ENCODE results near the gene AQP6.
A peak's percentile ranks its signal among the peaks of the same experiment; 100 is the strongest.

Gene AQP6

GRCh38 chr12:49979791-49980190, 7.0 kb downstream of the AQP6 start:
- TF ChIP-seq CTCF (IDR thresholded peaks at IDR 0.05; ENCODE audit: low read depth, low read length): no peak
- Histone ChIP-seq H3K9me3 (ENCODE audit: severe bottlenecking) (no peaks in the 10 kb centered on the region), H3K27me3 (ENCODE audit: insufficient read depth, low read depth, severe bottlenecking) (no peaks in the 10 kb centered on the region), H3K27ac (peak overlapping the region; percentile 65), H3K36me3 (no peaks in the 10 kb centered on the region), H3K4me3 (ENCODE audit: low read depth, low read length) (no peak overlapping the region; the same call in 1 of the 2 replicates)
- no peak for DNase-seq

DNA sequence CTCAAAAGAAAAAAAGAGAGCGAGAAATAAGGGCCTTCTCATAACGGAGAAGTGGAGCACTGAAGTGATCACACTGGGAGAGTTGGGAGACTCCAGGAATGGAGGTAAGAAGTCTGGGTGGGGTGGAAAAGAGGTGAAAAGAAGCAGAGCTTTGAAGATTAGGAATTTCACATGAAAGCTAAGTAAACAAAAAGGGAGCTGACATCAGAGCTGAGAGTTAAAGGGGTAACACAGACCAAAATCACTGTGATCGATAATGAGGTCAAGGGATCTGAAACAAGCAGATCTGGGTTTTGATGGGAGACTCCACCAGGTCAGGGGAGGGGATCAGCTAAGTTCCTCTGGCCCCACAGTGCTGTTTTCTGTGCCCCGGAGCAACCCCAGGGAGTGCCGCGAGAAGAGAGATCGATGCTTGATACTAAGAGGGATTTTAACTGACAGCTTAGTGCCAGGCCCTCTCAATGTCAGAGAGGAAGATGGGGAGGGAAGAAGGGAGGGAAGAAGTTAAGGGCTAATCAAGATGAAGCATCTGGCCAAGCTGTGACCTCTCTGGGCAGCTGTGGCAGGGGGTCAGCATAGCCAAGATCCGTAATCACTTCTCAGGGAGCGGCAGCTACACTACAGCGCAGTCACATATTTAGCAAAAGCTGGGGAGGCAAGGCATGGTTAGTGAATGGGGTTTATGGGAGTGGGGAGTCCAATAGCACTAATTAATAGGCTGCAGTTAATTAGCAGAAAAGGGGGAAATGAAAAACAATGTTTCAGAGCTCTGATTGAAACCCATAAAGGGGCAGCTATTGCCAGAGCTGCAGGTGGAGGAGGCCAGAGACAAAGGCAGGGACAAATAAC, 8.0 kb downstream of the AQP6 start:
- Histone ChIP-seq H3K4me3 (ENCODE audit: low read depth, low read length) (no peak overlapping the region), H3K27ac (peak overlapping the region; percentile 65), H3K36me3 (no peaks in the 10 kb centered on the region), H3K27me3 (ENCODE audit: insufficient read depth, low read depth, severe bottlenecking) (no peaks in the 10 kb centered on the region), H3K9me3 (ENCODE audit: severe bottlenecking) (no peaks in the 10 kb centered on the region)
- peak; percentile 89 for DNase-seq
- TF ChIP-seq CTCF (IDR thresholded peaks at IDR 0.05; ENCODE audit: low read depth, low read length): no peak

DNA sequence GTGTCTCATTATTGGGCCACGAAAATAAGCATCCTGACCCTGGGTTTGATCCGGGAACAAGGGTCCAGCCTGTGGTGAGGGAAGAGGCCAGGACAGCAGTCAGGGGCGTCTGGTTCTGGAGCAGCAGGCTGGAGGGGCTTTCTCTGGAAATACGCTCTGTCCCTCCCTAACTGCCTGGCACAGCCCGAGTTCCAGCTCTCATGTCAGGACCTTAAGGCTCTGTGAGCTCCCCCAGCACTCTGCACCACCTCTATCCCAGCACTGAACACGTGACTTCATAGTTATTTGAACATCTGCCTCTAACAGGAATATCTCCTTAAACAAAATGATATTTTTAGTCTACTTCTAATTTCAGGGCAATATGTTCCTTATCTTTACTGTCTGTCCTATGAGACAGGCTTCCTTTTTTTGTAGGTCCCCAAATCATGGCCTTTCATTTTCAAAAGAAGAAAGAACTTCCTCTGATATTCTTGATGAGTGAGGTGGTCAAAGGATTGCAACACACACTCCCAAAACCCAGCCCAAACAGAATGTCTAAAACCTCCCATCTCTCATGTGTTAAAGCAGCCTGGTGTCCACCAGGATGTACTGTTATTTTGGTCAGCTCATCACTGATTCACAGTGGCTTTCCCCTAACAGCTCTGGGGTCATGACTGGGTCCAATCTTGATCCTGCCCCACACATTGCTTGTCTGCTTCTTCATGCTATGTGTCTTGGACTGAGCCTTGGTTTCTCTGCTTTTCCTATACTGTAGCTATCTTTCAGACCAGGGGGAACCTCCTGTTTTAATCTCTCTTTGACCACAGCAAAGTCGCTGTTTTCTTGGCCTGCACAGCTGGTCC, 9.7 kb downstream of the AQP6 start:
- Histone ChIP-seq H3K4me3 (ENCODE audit: low read depth, low read length) (no peak overlapping the region), H3K9me3 (ENCODE audit: severe bottlenecking) (no peaks in the 10 kb centered on the region), H3K36me3 (peaks cover 3% of the 10 kb centered on the region; the same call in 1 of the 2 replicates), H3K27me3 (ENCODE audit: insufficient read depth, low read depth, severe bottlenecking) (no peaks in the 10 kb centered on the region), H3K27ac (no peak overlapping the region)
- TF ChIP-seq CTCF (IDR thresholded peaks at IDR 0.05; ENCODE audit: low read depth, low read length): no peak
- DNase-seq: no peak

DNA sequence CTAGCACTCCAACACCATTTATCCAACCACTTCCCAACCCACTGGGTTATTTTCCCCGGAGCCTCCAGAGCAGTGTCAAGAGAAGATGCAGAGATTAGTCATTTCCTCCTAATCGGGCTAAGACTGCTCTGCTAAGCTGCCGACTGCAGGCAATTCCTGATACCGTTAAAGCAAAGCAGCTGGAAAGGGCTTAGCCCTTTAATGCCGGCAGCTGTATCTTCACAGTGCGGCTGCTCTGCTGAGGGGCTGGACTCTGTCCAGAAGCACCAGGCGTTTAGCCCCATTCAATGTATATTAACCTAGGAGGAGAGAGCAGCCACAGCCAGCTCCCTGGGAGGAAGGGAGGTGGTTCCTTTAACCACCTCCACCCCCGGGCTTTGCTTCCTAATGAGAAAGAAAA, 11.1 kb downstream of the AQP6 start:
- no peak for TF ChIP-seq CTCF (IDR thresholded peaks at IDR 0.05; ENCODE audit: low read depth, low read length)
- peak overlapping the region; percentile 21 for H3K4me3 ChIP-seq (ENCODE audit: low read depth, low read length)
- H3K27ac ChIP-seq: peak overlapping the region; percentile 93
- H3K9me3 ChIP-seq (ENCODE audit: severe bottlenecking): no peaks in the 10 kb centered on the region
- peaks cover 17% of the 10 kb centered on the region for H3K36me3 ChIP-seq
- peak; percentile 90 for DNase-seq
- no peaks in the 10 kb centered on the region for H3K27me3 ChIP-seq (ENCODE audit: insufficient read depth, low read depth, severe bottlenecking)

DNA sequence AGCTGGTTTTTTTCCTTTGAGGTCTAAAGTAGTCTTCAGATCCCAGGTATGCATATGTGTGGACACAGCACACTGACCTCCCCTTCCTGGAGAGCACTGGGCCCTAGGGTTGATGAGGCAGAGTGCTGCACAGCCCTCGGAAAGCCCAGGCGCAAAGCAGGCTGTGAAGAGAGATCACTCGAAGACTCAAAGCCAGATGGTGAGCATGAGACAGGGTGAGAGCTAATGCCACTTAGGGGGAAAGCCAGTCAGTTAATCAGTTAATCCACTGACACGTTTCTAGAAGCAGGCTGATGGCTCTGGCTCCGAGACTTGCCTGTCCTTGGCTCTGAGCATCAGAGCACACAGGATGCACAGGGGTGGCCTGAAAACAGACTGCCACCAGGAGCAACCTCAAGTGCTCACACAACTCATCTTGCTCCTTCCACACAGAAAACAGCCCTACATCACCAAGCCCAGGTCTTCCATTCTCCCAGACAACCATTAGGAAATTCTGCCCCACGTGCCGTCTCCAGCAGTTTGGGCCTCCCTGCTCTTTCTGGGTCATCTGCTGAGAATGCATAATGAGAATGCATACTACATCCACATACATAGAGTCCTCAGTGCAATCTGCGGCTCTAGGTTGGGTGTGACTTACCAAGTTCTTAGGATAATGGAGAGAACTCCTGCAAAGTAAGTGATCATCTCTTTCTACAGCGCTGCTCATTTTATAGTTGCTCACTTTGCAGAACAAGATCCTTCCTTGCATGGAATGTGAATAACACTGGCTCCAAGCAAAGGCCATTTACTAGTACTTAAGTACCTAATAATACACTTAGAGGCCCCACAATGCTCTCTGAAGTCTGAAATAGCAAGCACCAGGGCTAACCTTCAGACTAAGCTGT, 12.0 kb downstream of the AQP6 start:
- Histone ChIP-seq H3K27me3 (ENCODE audit: insufficient read depth, low read depth, severe bottlenecking) (no peaks in the 10 kb centered on the region), H3K4me3 (ENCODE audit: low read depth, low read length) (peak overlapping the region; percentile 21), H3K27ac (peak overlapping the region; percentile 93), H3K9me3 (ENCODE audit: severe bottlenecking) (no peaks in the 10 kb centered on the region), H3K36me3 (peaks cover 20% of the 10 kb centered on the region)
- TF ChIP-seq CTCF (IDR thresholded peaks at IDR 0.05; ENCODE audit: low read depth, low read length): no peak
- peak; percentile 91 for DNase-seq

Data from WERI-Rb-1 (cell line).